Measurements from ENCODE around the gene MX1.

MX1 gene

DNA sequence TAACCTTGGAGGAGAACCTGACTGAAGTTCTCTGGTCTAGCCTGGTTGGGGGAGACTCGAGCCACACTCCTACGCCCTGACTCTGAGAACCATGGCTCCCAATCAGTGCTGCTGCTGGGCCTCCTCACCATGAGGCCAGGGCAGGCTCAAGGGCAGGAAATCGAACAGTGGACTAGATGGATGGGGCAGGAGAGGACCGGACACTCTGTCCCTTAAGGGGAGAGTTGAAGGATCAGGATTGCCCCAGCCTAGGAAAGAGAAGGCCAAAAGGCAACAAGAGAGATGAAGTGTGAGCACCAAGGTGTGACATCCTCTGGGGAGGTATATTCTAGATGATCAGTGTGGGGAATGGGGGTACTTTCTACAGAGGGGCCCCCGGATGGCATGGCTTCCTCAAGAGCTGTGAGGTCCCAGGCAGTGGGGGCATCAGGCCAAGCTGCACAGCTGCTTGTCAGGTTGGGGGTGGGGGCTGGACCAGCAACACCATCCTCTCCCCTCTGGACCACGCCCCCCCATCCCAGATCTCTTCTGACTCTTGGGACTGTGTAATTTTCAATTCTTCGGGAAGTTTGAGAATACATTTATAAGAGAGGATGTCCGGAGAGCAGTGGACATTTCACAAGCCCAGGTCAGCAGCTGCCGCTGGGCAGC is 34.0 kb downstream of the MX1 start:
- TF ChIP-seq TOX (CRISPR knock-in tag; IDR thresholded peaks at IDR 0.05; ENCODE audit: borderline replicate concordance): no peak
- no peak for TF ChIP-seq ARNTL (CRISPR knock-in tag; IDR thresholded peaks at IDR 0.05; ENCODE audit: borderline replicate concordance, low read depth)
- no peak for TF ChIP-seq OSR1 (CRISPR knock-in tag; IDR thresholded peaks at IDR 0.05)
- no peak for TF ChIP-seq GLIS3 (CRISPR knock-in tag; IDR thresholded peaks at IDR 0.05)
- TF ChIP-seq ZC3H10 (CRISPR knock-in tag; IDR thresholded peaks at IDR 0.05): no peak
- no peak for TF ChIP-seq ZNF8 (CRISPR knock-in tag; IDR thresholded peaks at IDR 0.05)
- no peak for TF ChIP-seq ZNF565 (CRISPR knock-in tag; conservative IDR thresholded peaks at IDR 0.05; ENCODE audit: low read depth)
- TF ChIP-seq, protein P1, sequence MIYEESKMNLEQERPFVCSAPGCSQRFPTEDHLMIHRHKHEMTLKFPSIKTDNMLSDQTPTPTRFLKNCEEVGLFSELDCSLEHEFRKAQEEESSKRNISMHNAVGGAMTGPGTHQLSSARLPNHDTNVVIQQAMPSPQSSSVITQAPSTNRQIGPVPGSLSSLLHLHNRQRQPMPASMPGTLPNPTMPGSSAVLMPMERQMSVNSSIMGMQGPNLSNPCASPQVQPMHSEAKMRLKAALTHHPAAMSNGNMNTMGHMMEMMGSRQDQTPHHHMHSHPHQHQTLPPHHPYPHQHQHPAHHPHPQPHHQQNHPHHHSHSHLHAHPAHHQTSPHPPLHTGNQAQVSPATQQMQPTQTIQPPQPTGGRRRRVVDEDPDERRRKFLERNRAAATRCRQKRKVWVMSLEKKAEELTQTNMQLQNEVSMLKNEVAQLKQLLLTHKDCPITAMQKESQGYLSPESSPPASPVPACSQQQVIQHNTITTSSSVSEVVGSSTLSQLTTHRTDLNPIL (CRISPR knock-in tag; IDR thresholded peaks at IDR 0.05; ENCODE audit: low read depth): no peak
- TF ChIP-seq, protein P2, sequence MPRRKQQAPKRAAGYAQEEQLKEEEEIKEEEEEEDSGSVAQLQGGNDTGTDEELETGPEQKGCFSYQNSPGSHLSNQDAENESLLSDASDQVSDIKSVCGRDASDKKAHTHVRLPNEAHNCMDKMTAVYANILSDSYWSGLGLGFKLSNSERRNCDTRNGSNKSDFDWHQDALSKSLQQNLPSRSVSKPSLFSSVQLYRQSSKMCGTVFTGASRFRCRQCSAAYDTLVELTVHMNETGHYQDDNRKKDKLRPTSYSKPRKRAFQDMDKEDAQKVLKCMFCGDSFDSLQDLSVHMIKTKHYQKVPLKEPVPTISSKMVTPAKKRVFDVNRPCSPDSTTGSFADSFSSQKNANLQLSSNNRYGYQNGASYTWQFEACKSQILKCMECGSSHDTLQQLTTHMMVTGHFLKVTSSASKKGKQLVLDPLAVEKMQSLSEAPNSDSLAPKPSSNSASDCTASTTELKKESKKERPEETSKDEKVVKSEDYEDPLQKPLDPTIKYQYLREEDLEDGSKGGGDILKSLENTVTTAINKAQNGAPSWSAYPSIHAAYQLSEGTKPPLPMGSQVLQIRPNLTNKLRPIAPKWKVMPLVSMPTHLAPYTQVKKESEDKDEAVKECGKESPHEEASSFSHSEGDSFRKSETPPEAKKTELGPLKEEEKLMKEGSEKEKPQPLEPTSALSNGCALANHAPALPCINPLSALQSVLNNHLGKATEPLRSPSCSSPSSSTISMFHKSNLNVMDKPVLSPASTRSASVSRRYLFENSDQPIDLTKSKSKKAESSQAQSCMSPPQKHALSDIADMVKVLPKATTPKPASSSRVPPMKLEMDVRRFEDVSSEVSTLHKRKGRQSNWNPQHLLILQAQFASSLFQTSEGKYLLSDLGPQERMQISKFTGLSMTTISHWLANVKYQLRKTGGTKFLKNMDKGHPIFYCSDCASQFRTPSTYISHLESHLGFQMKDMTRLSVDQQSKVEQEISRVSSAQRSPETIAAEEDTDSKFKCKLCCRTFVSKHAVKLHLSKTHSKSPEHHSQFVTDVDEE (CRISPR knock-in tag; IDR thresholded peaks at IDR 0.05): no peak
- no peak for TF ChIP-seq TCF4 (CRISPR knock-in tag; IDR thresholded peaks at IDR 0.05; ENCODE audit: borderline replicate concordance)
- TF ChIP-seq CSDC2 (CRISPR knock-in tag; IDR thresholded peaks at IDR 0.05): no peak
- TF ChIP-seq, protein P3, sequence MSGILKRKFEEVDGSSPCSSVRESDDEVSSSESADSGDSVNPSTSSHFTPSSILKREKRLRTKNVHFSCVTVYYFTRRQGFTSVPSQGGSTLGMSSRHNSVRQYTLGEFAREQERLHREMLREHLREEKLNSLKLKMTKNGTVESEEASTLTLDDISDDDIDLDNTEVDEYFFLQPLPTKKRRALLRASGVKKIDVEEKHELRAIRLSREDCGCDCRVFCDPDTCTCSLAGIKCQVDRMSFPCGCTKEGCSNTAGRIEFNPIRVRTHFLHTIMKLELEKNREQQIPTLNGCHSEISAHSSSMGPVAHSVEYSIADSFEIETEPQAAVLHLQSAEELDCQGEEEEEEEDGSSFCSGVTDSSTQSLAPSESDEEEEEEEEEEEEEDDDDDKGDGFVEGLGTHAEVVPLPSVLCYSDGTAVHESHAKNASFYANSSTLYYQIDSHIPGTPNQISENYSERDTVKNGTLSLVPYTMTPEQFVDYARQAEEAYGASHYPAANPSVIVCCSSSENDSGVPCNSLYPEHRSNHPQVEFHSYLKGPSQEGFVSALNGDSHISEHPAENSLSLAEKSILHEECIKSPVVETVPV (CRISPR knock-in tag; IDR thresholded peaks at IDR 0.05): no peak
- no peak for TF ChIP-seq ESRRG (CRISPR knock-in tag; IDR thresholded peaks at IDR 0.05)
- no peak for TF ChIP-seq ZFP30 (CRISPR knock-in tag; IDR thresholded peaks at IDR 0.05)
- TF ChIP-seq ZNF70 (CRISPR knock-in tag; IDR thresholded peaks at IDR 0.05): no peak
- no peak for TF ChIP-seq SNAI2 (CRISPR knock-in tag; IDR thresholded peaks at IDR 0.05)
- TF ChIP-seq, protein P4, sequence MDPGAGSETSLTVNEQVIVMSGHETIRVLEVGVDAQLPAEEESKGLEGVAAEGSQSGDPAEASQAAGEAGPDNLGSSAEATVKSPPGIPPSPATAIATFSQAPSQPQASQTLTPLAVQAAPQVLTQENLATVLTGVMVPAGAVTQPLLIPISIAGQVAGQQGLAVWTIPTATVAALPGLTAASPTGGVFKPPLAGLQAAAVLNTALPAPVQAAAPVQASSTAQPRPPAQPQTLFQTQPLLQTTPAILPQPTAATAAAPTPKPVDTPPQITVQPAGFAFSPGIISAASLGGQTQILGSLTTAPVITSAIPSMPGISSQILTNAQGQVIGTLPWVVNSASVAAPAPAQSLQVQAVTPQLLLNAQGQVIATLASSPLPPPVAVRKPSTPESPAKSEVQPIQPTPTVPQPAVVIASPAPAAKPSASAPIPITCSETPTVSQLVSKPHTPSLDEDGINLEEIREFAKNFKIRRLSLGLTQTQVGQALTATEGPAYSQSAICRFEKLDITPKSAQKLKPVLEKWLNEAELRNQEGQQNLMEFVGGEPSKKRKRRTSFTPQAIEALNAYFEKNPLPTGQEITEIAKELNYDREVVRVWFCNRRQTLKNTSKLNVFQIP (CRISPR knock-in tag; IDR thresholded peaks at IDR 0.05; ENCODE audit: borderline replicate concordance, low read depth): no peak
- TF ChIP-seq, protein P5, sequence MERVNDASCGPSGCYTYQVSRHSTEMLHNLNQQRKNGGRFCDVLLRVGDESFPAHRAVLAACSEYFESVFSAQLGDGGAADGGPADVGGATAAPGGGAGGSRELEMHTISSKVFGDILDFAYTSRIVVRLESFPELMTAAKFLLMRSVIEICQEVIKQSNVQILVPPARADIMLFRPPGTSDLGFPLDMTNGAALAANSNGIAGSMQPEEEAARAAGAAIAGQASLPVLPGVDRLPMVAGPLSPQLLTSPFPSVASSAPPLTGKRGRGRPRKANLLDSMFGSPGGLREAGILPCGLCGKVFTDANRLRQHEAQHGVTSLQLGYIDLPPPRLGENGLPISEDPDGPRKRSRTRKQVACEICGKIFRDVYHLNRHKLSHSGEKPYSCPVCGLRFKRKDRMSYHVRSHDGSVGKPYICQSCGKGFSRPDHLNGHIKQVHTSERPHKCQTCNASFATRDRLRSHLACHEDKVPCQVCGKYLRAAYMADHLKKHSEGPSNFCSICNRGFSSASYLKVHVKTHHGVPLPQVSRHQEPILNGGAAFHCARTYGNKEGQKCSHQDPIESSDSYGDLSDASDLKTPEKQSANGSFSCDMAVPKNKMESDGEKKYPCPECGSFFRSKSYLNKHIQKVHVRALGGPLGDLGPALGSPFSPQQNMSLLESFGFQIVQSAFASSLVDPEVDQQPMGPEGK (CRISPR knock-in tag; IDR thresholded peaks at IDR 0.05; ENCODE audit: borderline replicate concordance): no peak
- TF ChIP-seq ISL1 (CRISPR knock-in tag; IDR thresholded peaks at IDR 0.05): no peak
- ATAC-seq: no peak

DNA sequence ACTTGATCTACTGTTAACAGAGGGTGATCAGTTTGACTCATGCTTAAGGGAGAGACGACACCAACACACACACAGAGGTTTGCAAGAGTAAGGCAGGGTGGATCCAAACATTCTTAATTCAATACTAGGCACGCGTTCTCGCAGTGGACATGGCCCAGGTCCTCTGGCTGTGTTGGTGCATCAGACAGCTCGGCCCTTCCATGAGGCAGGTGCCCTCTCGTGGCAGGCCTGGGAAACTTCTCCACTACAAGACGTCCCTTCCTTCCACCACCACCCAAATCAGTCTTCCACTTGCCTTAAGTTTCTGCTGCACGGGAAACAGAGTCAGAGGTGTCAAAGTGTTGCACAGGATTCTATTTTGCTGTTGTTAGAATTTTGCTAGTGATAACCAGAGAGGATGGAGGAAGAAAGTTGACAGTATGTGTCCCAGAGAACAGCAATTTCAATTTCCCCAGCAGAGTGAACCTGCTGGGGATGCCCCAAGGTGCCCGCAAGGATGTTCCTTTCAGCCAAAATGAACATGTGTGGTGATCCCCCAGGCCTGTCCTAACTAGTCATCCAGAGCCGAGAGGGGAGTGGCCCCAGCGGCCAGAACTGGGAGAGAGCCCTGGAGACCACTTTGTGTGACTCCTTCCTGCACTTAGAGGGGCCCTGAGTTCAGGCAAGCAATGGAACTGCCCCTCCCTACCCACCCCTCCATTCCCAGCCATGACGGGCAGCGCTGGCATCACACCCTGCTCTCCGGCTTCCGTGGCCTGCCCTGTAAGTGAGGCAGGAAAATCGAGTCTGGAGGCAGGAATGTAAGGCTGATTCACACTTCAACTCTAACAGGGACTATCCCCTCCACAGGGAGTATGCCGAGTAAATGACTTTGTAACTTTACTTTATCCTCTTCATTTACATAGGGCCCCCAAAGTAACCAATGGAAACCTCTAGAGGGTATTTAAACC is 34.8 kb downstream of the MX1 start:
- ATAC-seq: peak; percentile 99
- no peak for TF ChIP-seq GLIS3 (CRISPR knock-in tag; IDR thresholded peaks at IDR 0.05)
- TF ChIP-seq CSDC2 (CRISPR knock-in tag; IDR thresholded peaks at IDR 0.05): no peak
- no peak for TF ChIP-seq TOX (CRISPR knock-in tag; IDR thresholded peaks at IDR 0.05; ENCODE audit: borderline replicate concordance)
- TF ChIP-seq, protein P1 (CRISPR knock-in tag; IDR thresholded peaks at IDR 0.05; ENCODE audit: low read depth): no peak
- TF ChIP-seq ISL1 (CRISPR knock-in tag; IDR thresholded peaks at IDR 0.05): no peak
- no peak for TF ChIP-seq ZFP30 (CRISPR knock-in tag; IDR thresholded peaks at IDR 0.05)
- TF ChIP-seq, protein P2 (CRISPR knock-in tag; IDR thresholded peaks at IDR 0.05): no peak
- no peak for TF ChIP-seq ZNF70 (CRISPR knock-in tag; IDR thresholded peaks at IDR 0.05)
- TF ChIP-seq ARNTL (CRISPR knock-in tag; IDR thresholded peaks at IDR 0.05; ENCODE audit: borderline replicate concordance, low read depth): no peak
- TF ChIP-seq TCF4 (CRISPR knock-in tag; IDR thresholded peaks at IDR 0.05; ENCODE audit: borderline replicate concordance): no peak
- TF ChIP-seq RARB (CRISPR knock-in tag; IDR thresholded peaks at IDR 0.05): no peak
- TF ChIP-seq ESRRG (CRISPR knock-in tag; IDR thresholded peaks at IDR 0.05): no peak
- no peak for TF ChIP-seq ZC3H10 (CRISPR knock-in tag; IDR thresholded peaks at IDR 0.05)
- TF ChIP-seq, protein P3 (CRISPR knock-in tag; IDR thresholded peaks at IDR 0.05): no peak
- TF ChIP-seq OSR1 (CRISPR knock-in tag; IDR thresholded peaks at IDR 0.05): no peak
- no peak for TF ChIP-seq ZNF8 (CRISPR knock-in tag; IDR thresholded peaks at IDR 0.05)

Measured in SK-N-SH treated with all-trans-retinoic acid at 6 μM for 48 hours (cell line).